Urinary bladder (tissue), 4 donors: ENCODE results near the gene BCL2. TPM values are rescaled to one million over a fixed set of nuclear protein-coding genes. Genes with fewer than 3 reads are reported as not detected.
A peak's percentile ranks its signal among the peaks of the same experiment; 100 is the strongest.

Experiments
- DNase-seq: peaks from one replicate; pipeline ENCODE4 v3.0.0-alpha.2; 2015; ENCODE audit errors: extremely low spot score
- H3K27ac ChIP-seq: one replicate; pipeline ENCODE4 v1.5.1; 2013; ENCODE audit warnings: low read depth, mild to moderate bottlenecking, moderate library complexity
- H3K36me3 ChIP-seq: one replicate; pipeline ENCODE4 v1.6.1; 2013; ENCODE audit warnings: mild to moderate bottlenecking, moderate library complexity; ENCODE audit not compliant: insufficient read depth
- H3K4me1 ChIP-seq: one replicate; pipeline ENCODE4 v1.6.1; 2013; ENCODE audit warnings: mild to moderate bottlenecking, moderate library complexity; ENCODE audit not compliant: insufficient read depth
- H3K4me3 ChIP-seq: one replicate; pipeline ENCODE4 v1.5.1; 2013; ENCODE audit warnings: low read depth, low read length
- whole genome bisulfite sequencing: extraction: QIAGEN DNeasy Blood & Tissue Kit; methylation state at CpG from one replicate; pipeline ENCODE4 v1.1.7; 2013; 5-methylcytosine and 5-hydroxymethylcytosine counted together
- polyA plus RNA-seq: library from polyadenylated mRNA; stranded (reverse); fragments of 200-250 nt; gene quantifications from one replicate; pipeline ENCODE4 v1.2.3, GENCODE V29; 2013
- total RNA-seq: library from RNA; depleted of rRNA; stranded (reverse); fragments of >200 nt; gene quantifications from one replicate; pipeline ENCODE4 v1.2.3, GENCODE V29; 2014
- donor health status: healthy with polysubstance abuse.
- donor health status: healthy.

The BCL2 gene
- total and polyA plus RNA-seq, 2 donors = 6.3 to 53.9 TPM

DNA sequence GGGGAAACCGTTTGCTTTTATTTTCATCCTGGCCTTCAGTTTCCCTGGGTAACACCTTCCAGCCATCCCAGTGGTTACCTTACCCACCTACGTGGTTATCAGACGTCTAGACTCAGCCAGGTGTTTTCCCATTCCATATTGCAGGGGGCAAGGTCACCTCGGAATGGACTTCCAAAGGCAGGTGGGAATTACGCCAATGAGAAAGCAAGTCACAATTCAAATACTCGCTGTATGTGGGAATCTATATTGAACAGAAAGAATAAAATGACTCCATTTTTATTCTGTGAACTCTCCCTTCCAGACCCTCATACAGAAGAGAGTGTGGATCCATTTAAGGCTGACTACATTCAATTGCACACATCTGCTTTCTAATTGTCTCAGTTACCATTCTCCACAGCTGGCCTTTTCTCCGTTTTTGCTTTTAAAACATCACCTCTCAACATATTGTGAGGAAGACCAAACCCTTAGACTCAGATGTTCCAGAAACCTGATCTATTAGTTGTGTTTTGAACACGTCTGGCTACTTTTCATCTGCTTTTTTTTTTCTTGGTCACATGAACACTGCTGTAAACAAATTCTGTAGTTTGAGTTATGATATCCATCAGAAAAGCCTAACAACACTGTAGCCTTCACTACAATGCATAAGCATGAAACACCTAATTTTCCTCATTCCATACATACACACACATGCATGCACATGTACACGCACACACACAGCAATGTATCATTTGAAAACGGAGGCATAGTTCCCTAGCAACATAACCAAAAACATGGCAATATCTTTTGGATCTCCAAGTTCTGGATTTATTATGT is 59.8 kb downstream of the BCL2 start:
- peaks cover 1% of the 10 kb centered on the region for H3K4me1 ChIP-seq
- no peak for DNase-seq
- no peak overlapping the region for H3K4me3 ChIP-seq
- H3K27ac ChIP-seq = no peak overlapping the region
- 71% methylated on average over 10 of the region's 10 CpGs for WGBS
- H3K36me3 ChIP-seq = no peaks in the 10 kb centered on the region

- Histone ChIP-seq H3K36me3 (no peaks in the 10 kb centered on the region), H3K4me3 (no peak overlapping the region), H3K4me1 (peaks cover 1% of the 10 kb centered on the region), H3K27ac (no peak overlapping the region)
- 82% methylated on average over 16 of the region's 16 CpGs for WGBS
- DNase-seq = no peak
Measured at GRCh38 chr18:63258749-63259566, 60.6 kb downstream of the BCL2 start.

- H3K4me1 ChIP-seq = peaks cover 1% of the 10 kb centered on the region
- H3K4me3 ChIP-seq = no peak overlapping the region
- 81% methylated on average over 5 of the region's 5 CpGs for WGBS
- H3K27ac ChIP-seq = no peak overlapping the region
- no peak for DNase-seq
- H3K36me3 ChIP-seq = no peaks in the 10 kb centered on the region
Measured at GRCh38 chr18:63257453-63257852, 62.1 kb downstream of the BCL2 start.

- H3K36me3 ChIP-seq = no peaks in the 10 kb centered on the region
- peaks cover 1% of the 10 kb centered on the region for H3K4me1 ChIP-seq
- 95% methylated on average over 3 of the region's 3 CpGs for WGBS
- no peak overlapping the region for H3K4me3 ChIP-seq
- no peak for DNase-seq
- H3K27ac ChIP-seq = no peak overlapping the region
Measured at GRCh38 chr18:63255435-63255834, 64.1 kb downstream of the BCL2 start.

DNA sequence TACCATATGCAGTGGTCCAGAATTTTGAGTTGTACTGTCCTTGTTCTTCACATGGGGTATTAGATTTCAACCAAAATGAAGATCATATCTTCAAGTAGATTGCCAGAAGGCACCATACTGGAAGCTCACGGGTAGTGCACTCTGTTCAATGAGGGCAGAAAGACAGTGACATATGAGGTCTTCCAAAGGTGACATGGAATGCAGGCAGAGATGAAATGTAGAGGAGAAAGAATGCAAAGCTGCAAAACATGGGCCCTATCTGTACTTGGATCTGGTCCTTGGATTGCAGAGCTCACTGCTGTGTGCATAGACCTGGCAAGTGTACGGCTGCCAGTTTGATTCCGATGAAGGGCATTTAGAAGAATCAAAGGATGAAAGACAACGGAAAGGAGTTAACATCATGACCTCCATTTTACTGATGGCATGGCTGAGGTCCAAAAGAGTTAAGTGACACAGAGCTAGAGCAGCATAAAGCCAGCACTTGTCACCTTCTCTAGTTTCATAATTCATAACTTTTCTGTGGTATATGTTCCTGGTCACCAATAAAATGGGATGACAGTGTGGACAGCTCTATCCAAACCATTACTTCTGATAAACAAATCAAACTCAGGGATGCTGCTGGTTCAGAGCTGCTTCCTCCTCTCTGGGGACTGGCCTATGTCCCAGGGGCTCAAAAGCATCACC is 64.7 kb downstream of the BCL2 start:
- H3K4me3 ChIP-seq = no peak overlapping the region
- no peak overlapping the region for H3K27ac ChIP-seq
- no peaks in the 10 kb centered on the region for H3K36me3 ChIP-seq
- DNase-seq = no peak
- 92% methylated on average over 4 of the region's 4 CpGs for WGBS
- peaks cover 1% of the 10 kb centered on the region for H3K4me1 ChIP-seq

DNA sequence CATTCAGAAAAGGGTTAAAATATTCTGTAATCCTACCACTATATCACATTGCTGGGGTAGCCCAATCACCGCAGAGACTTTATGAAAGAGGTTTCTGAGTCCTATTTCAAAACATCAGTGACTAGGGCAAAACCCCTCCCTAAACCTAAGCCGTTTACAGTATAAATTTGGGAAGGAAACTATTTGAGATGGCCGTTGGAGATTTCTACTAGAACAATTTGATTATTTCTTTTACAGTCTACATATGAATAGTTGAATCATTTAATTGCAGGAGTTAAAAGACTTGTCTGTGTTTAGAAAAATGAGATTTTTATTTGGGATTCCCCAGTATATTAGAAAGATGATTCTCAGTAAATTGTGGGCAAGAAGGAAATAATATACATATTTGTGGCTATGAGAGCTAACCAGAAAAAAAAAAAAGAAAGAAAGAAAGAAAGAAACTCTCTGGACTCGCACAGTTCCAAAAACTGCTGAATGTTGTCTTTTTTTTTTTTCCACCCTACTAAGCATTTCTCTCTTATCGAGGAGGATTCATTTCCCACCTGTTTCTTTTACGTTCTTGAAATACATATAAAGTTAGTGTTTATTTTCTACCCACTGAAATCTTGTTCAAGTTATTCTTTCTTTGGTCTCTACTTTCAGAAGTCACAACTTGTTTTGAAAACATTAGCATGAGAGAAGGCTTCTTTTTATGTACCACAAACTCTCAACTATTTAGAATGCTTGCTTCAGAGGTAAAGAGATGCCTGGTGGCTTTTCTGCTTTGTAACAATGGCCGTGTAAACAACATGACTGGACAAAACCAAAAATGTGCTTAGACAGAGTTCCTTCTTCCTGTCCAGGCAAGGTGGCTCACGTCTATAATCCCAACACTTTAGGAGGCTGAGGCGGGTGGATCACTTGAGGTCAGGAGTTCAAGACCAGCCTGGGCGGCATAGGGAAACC is 65.9 kb downstream of the BCL2 start:
- Histone ChIP-seq H3K4me3 (no peak overlapping the region), H3K27ac (peak overlapping the region; percentile 29), H3K4me1 (peaks cover 1% of the 10 kb centered on the region), H3K36me3 (no peaks in the 10 kb centered on the region)
- DNase-seq = no peak
- 38% methylated on average over 10 of the region's 10 CpGs for WGBS

GRCh38 chr18:63253014-63253413 is 66.6 kb downstream of the BCL2 start:
- H3K4me1 ChIP-seq = no peaks in the 10 kb centered on the region
- H3K4me3 ChIP-seq = no peak overlapping the region
- no peaks in the 10 kb centered on the region for H3K36me3 ChIP-seq
- DNase-seq = no peak
- 37% methylated on average over 6 of the region's 6 CpGs for WGBS
- H3K27ac ChIP-seq = peak overlapping the region; percentile 39

GRCh38 chr18:63249771-63250170 is 69.8 kb downstream of the BCL2 start:
- no peak overlapping the region for H3K27ac ChIP-seq
- H3K4me3 ChIP-seq = no peak overlapping the region
- no peak for DNase-seq
- H3K36me3 ChIP-seq = no peaks in the 10 kb centered on the region
- WGBS = 39% methylated on average over 7 of the region's 7 CpGs
- no peaks in the 10 kb centered on the region for H3K4me1 ChIP-seq

DNA sequence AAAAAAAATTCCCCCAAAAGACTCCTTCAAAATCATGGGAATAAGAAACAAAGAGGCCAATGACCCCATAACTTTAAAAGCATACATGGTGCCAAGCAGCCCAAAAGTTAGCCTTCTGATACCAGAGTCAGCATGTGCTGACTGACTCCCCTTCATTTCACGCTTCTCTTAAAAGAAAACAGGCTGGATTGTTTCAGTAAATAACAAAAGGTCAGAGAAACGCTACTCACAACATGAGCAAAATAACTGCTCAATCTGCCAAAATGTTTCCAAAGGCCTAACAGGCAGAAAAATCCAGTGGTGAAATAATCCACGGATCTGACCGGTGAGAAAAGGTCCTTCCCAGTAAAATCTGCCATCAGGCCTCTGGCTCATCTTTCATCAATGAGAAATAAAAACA is 71.6 kb downstream of the BCL2 start:
- Histone ChIP-seq H3K36me3 (no peaks in the 10 kb centered on the region), H3K27ac (peak overlapping the region; percentile 45), H3K4me1 (no peaks in the 10 kb centered on the region), H3K4me3 (no peak overlapping the region)
- DNase-seq = no peak
- 63% methylated on average over 4 of the region's 4 CpGs for WGBS

GRCh38 chr18:63247506-63247905 is 72.1 kb downstream of the BCL2 start:
- no peak overlapping the region for H3K27ac ChIP-seq
- no peak overlapping the region for H3K4me3 ChIP-seq
- no peaks in the 10 kb centered on the region for H3K4me1 ChIP-seq
- DNase-seq = no peak
- 90% methylated on average over 4 of the region's 4 CpGs for WGBS
- no peaks in the 10 kb centered on the region for H3K36me3 ChIP-seq

DNA sequence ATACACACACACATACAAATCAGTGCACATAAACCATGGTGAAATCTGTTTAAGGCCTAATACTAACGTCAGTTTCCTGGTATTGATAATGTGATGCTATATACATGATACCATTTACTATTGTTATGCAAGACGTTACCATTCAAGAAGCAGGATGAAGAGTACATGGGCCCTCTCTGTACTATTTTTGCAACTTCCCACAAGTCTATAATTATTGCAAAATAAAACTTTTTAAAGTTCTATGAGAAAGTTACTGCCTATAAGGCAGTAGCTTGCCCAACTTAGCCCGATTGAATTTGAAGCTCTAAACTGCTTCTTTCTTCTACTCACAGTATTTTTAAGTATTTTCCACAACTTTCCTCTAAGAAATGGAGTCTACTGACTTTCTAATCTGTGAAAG is 74.0 kb downstream of the BCL2 start:
- no peaks in the 10 kb centered on the region for H3K36me3 ChIP-seq
- H3K4me1 ChIP-seq = no peaks in the 10 kb centered on the region
- no peak overlapping the region for H3K4me3 ChIP-seq
- H3K27ac ChIP-seq = peak overlapping the region; percentile 16
- 84% methylated on average over 3 of the region's 3 CpGs for WGBS
- no peak for DNase-seq

- peak; percentile 54 for DNase-seq
- Histone ChIP-seq H3K4me3 (no peak overlapping the region), H3K36me3 (no peaks in the 10 kb centered on the region), H3K27ac (peak overlapping the region; percentile 32), H3K4me1 (no peaks in the 10 kb centered on the region)
- 40% methylated on average over 6 of the region's 6 CpGs for WGBS
Measured at GRCh38 chr18:63244607-63245006, 75.0 kb downstream of the BCL2 start.

- H3K27ac ChIP-seq = no peak overlapping the region
- WGBS = 94% methylated on average over 7 of the region's 7 CpGs
Measured at GRCh38 chr18:63241760-63242159, 77.8 kb downstream of the BCL2 start.

More at GRCh38 chr18:63241760-63242159, 77.8 kb downstream of the BCL2 start:
- H3K4me1 ChIP-seq = peaks cover 5% of the 10 kb centered on the region
- no peak for DNase-seq
- no peaks in the 10 kb centered on the region for H3K36me3 ChIP-seq
- H3K4me3 ChIP-seq = no peak overlapping the region
